ENCODE data around the gene TBC1D9B.

DNA sequence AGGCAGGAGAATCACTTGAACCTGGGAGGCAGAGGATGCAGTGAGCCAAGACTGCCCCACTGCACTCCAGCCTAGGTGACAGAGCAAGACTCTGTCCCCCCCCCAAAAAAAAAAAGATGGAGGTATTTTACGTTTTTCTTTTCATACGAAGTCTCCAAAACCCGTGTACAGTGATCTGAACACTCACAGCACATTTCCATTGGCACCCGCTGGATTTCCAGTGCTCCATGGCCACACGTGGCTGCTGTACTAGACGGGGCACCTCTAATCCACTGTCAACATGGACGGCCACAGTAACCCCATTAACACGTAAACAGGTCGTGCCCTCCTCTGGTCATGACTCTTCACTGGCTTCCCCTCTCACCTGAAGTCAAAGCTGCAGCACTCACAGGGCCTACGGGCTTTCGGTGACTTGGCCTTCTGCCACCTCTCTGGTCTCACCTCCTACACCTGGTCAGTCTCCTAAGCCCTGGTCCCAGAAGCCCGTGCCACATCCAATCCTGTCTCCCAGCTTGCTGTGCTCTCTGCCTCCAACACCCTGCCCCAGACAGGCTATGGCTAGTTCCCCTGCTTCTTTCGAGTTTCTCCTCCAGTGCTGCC is 22.1 kb downstream of the TBC1D9B start:
- TF ChIP-seq, protein P1, sequence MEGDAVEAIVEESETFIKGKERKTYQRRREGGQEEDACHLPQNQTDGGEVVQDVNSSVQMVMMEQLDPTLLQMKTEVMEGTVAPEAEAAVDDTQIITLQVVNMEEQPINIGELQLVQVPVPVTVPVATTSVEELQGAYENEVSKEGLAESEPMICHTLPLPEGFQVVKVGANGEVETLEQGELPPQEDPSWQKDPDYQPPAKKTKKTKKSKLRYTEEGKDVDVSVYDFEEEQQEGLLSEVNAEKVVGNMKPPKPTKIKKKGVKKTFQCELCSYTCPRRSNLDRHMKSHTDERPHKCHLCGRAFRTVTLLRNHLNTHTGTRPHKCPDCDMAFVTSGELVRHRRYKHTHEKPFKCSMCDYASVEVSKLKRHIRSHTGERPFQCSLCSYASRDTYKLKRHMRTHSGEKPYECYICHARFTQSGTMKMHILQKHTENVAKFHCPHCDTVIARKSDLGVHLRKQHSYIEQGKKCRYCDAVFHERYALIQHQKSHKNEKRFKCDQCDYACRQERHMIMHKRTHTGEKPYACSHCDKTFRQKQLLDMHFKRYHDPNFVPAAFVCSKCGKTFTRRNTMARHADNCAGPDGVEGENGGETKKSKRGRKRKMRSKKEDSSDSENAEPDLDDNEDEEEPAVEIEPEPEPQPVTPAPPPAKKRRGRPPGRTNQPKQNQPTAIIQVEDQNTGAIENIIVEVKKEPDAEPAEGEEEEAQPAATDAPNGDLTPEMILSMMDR (conservative IDR thresholded peaks at IDR 0.05 in 1 of 2, IDR thresholded peaks at IDR 0.05 in 1 of 2; ENCODE audit: low read depth in 1 of 2, low read length in 2 of 2): no peak
- TF ChIP-seq EZH2 (IDR thresholded peaks at IDR 0.05; ENCODE audit: low read length, missing control alignments): no peak
